ENCODE results near the gene MTG2.

MTG2 gene

DNA sequence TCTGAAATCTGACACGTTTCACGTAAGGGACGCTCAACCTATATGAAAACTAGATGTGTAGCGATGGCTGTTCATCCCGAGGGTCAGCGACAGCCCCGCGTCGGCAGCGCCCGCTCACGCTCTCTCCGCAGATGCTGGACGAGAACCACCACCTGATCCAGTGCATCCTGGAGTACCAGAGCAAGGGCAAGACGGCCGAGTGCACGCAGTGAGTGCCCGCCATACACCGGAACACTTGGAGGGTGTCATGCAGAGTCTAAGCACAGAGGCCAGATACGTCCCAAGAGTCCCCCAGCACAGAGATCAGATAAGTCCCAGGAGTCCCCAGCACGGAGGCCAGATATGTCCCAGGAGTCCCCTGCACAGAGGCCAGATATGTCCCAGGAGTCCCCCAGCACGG, 24.3 kb upstream of the MTG2 start:
- Histone ChIP-seq H3K36me3 (ENCODE audit: control insufficient read depth, low read depth, low read length) (peaks cover 17% of the 10 kb centered on the region), H3K27ac (ENCODE audit: low read length) (no peak overlapping the region), H3K27me3 (ENCODE audit: control insufficient read depth, insufficient read depth, low read length) (no peaks in the 10 kb centered on the region), H3K9ac (ENCODE audit: low read length) (no peak overlapping the region), H3K4me1 (ENCODE audit: control insufficient read depth, low read depth, low read length) (peaks cover 19% of the 10 kb centered on the region), H3K9me3 (ENCODE audit: control insufficient read depth, low read depth, low read length) (no peaks in the 10 kb centered on the region), H3K4me3 (ENCODE audit: low read length) (no peak overlapping the region)

DNA sequence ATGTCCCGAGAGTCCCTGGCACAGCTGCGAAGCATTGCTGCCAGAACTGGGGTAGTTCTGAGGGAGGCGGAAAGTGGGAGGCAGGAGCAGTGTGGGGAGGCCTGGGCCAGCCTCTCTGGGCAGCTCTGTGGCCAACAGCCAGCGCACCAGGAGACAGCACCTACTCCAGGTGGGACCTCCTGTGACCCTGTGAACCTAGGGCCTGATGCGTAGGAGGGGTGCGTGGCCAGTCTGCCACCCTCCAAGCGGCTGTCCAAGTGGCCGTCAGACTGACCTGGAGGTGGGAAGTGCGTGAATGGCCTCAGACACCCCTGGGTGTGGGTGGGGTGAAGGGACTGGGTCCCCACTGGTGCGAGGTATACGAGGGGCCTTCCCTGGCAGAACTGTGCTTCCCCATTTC, 23.8 kb upstream of the MTG2 start:
- no peak overlapping the region for H3K27ac ChIP-seq (ENCODE audit: low read length)
- H3K9ac ChIP-seq (ENCODE audit: low read length) = no peak overlapping the region
- no peaks in the 10 kb centered on the region for H3K9me3 ChIP-seq (ENCODE audit: control insufficient read depth, low read depth, low read length)
- H3K36me3 ChIP-seq (ENCODE audit: control insufficient read depth, low read depth, low read length) = peaks cover 19% of the 10 kb centered on the region
- H3K27me3 ChIP-seq (ENCODE audit: control insufficient read depth, insufficient read depth, low read length) = no peaks in the 10 kb centered on the region
- H3K4me3 ChIP-seq (ENCODE audit: low read length) = no peak overlapping the region
- peaks cover 19% of the 10 kb centered on the region for H3K4me1 ChIP-seq (ENCODE audit: control insufficient read depth, low read depth, low read length)

- Histone ChIP-seq H3K4me3 (ENCODE audit: low read length) (no peak overlapping the region), H3K4me1 (ENCODE audit: control insufficient read depth, low read depth, low read length) (peaks cover 16% of the 10 kb centered on the region), H3K9ac (ENCODE audit: low read length) (no peak overlapping the region), H3K36me3 (ENCODE audit: control insufficient read depth, low read depth, low read length) (peaks cover 26% of the 10 kb centered on the region), H3K27ac (ENCODE audit: low read length) (no peak overlapping the region), H3K9me3 (ENCODE audit: control insufficient read depth, low read depth, low read length) (no peaks in the 10 kb centered on the region), H3K27me3 (ENCODE audit: control insufficient read depth, insufficient read depth, low read length) (no peaks in the 10 kb centered on the region)
These were observed 23.0 kb upstream of the MTG2 start for GRCh38 chr20:62159839-62160238.

DNA sequence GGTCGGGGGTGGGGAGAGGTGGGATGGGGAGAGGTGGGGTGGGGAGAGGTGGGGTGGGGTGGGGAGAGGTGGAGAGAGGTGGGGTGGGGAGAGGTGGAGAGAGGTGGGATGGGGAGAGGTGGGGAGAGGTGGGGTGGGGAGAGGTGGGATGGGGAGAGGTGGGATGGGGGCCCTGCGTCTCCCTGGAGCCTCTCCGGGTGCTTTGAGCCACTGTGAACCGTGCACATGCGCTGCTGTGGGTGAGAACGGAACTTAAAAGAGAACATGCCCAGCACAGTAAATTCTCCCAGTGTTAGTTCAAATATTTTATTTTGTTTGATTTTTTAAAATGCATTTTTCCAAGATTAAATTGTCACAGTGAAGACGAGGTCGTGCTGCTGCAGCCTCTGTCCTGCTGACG, 22.6 kb upstream of the MTG2 start:
- peaks cover 31% of the 10 kb centered on the region for H3K36me3 ChIP-seq (ENCODE audit: control insufficient read depth, low read depth, low read length)
- no peaks in the 10 kb centered on the region for H3K9me3 ChIP-seq (ENCODE audit: control insufficient read depth, low read depth, low read length)
- no peak overlapping the region for H3K27ac ChIP-seq (ENCODE audit: low read length)
- no peak overlapping the region for H3K9ac ChIP-seq (ENCODE audit: low read length)
- no peak overlapping the region for H3K4me3 ChIP-seq (ENCODE audit: low read length)
- H3K27me3 ChIP-seq (ENCODE audit: control insufficient read depth, insufficient read depth, low read length) = no peaks in the 10 kb centered on the region
- H3K4me1 ChIP-seq (ENCODE audit: control insufficient read depth, low read depth, low read length) = peaks cover 13% of the 10 kb centered on the region

- Histone ChIP-seq H3K27me3 (ENCODE audit: control insufficient read depth, insufficient read depth, low read length) (no peaks in the 10 kb centered on the region), H3K9ac (ENCODE audit: low read length) (no peak overlapping the region), H3K9me3 (ENCODE audit: control insufficient read depth, low read depth, low read length) (no peaks in the 10 kb centered on the region), H3K4me3 (ENCODE audit: low read length) (no peak overlapping the region), H3K27ac (ENCODE audit: low read length) (no peak overlapping the region), H3K4me1 (ENCODE audit: control insufficient read depth, low read depth, low read length) (peaks cover 8% of the 10 kb centered on the region), H3K36me3 (ENCODE audit: control insufficient read depth, low read depth, low read length) (peaks cover 36% of the 10 kb centered on the region)
These were observed 22.0 kb upstream of the MTG2 start for GRCh38 chr20:62160876-62161275.

- peaks cover 41% of the 10 kb centered on the region for H3K36me3 ChIP-seq (ENCODE audit: control insufficient read depth, low read depth, low read length)
- no peak overlapping the region for H3K9ac ChIP-seq (ENCODE audit: low read length)
- H3K4me3 ChIP-seq (ENCODE audit: low read length) = no peak overlapping the region
- no peaks in the 10 kb centered on the region for H3K9me3 ChIP-seq (ENCODE audit: control insufficient read depth, low read depth, low read length)
- no peak overlapping the region for H3K27ac ChIP-seq (ENCODE audit: low read length)
- peaks cover 4% of the 10 kb centered on the region for H3K4me1 ChIP-seq (ENCODE audit: control insufficient read depth, low read depth, low read length)
- no peaks in the 10 kb centered on the region for H3K27me3 ChIP-seq (ENCODE audit: control insufficient read depth, insufficient read depth, low read length)
These were observed 21.5 kb upstream of the MTG2 start for GRCh38 chr20:62161347-62161746.

- Histone ChIP-seq H3K9ac (ENCODE audit: low read length) (no peak overlapping the region), H3K27ac (ENCODE audit: low read length) (no peak overlapping the region), H3K9me3 (ENCODE audit: control insufficient read depth, low read depth, low read length) (no peaks in the 10 kb centered on the region), H3K4me1 (ENCODE audit: control insufficient read depth, low read depth, low read length) (no peaks in the 10 kb centered on the region), H3K4me3 (ENCODE audit: low read length) (no peak overlapping the region), H3K27me3 (ENCODE audit: control insufficient read depth, insufficient read depth, low read length) (no peaks in the 10 kb centered on the region), H3K36me3 (ENCODE audit: control insufficient read depth, low read depth, low read length) (peaks cover 46% of the 10 kb centered on the region)
These were observed 19.9 kb upstream of the MTG2 start for GRCh38 chr20:62162765-62163484.

- H3K4me1 ChIP-seq (ENCODE audit: control insufficient read depth, low read depth, low read length) = no peaks in the 10 kb centered on the region
- no peak overlapping the region for H3K9ac ChIP-seq (ENCODE audit: low read length)
- H3K36me3 ChIP-seq (ENCODE audit: control insufficient read depth, low read depth, low read length) = peaks cover 46% of the 10 kb centered on the region
- H3K27ac ChIP-seq (ENCODE audit: low read length) = no peak overlapping the region
- no peak overlapping the region for H3K4me3 ChIP-seq (ENCODE audit: low read length)
- no peaks in the 10 kb centered on the region for H3K9me3 ChIP-seq (ENCODE audit: control insufficient read depth, low read depth, low read length)
- H3K27me3 ChIP-seq (ENCODE audit: control insufficient read depth, insufficient read depth, low read length) = no peaks in the 10 kb centered on the region
These were observed 19.4 kb upstream of the MTG2 start for GRCh38 chr20:62163485-62163865.

GRCh38 chr20:62163986-62164762, 18.7 kb upstream of the MTG2 start:
- peaks cover 48% of the 10 kb centered on the region for H3K36me3 ChIP-seq (ENCODE audit: control insufficient read depth, low read depth, low read length)

GRCh38 chr20:62164879-62165761, 17.7 kb upstream of the MTG2 start:
- Histone ChIP-seq H3K4me1 (ENCODE audit: control insufficient read depth, low read depth, low read length) (no peaks in the 10 kb centered on the region), H3K4me3 (ENCODE audit: low read length) (no peak overlapping the region), H3K9me3 (ENCODE audit: control insufficient read depth, low read depth, low read length) (no peaks in the 10 kb centered on the region), H3K27ac (ENCODE audit: low read length) (no peak overlapping the region), H3K36me3 (ENCODE audit: control insufficient read depth, low read depth, low read length) (peaks cover 50% of the 10 kb centered on the region), H3K9ac (ENCODE audit: low read length) (no peak overlapping the region), H3K27me3 (ENCODE audit: control insufficient read depth, insufficient read depth, low read length) (no peaks in the 10 kb centered on the region)

More at GRCh38 chr20:62163986-62164762, 18.7 kb upstream of the MTG2 start:
- no peak overlapping the region for H3K9ac ChIP-seq (ENCODE audit: low read length)
- no peak overlapping the region for H3K27ac ChIP-seq (ENCODE audit: low read length)
- H3K9me3 ChIP-seq (ENCODE audit: control insufficient read depth, low read depth, low read length) = no peaks in the 10 kb centered on the region
- H3K27me3 ChIP-seq (ENCODE audit: control insufficient read depth, insufficient read depth, low read length) = no peaks in the 10 kb centered on the region
- H3K4me3 ChIP-seq (ENCODE audit: low read length) = no peak overlapping the region
- no peaks in the 10 kb centered on the region for H3K4me1 ChIP-seq (ENCODE audit: control insufficient read depth, low read depth, low read length)

- Histone ChIP-seq H3K36me3 (ENCODE audit: control insufficient read depth, low read depth, low read length) (peaks cover 46% of the 10 kb centered on the region), H3K4me1 (ENCODE audit: control insufficient read depth, low read depth, low read length) (no peaks in the 10 kb centered on the region), H3K4me3 (ENCODE audit: low read length) (no peak overlapping the region), H3K27ac (ENCODE audit: low read length) (no peak overlapping the region), H3K27me3 (ENCODE audit: control insufficient read depth, insufficient read depth, low read length) (no peaks in the 10 kb centered on the region), H3K9ac (ENCODE audit: low read length) (no peak overlapping the region), H3K9me3 (ENCODE audit: control insufficient read depth, low read depth, low read length) (no peaks in the 10 kb centered on the region)
These were observed 16.9 kb upstream of the MTG2 start for GRCh38 chr20:62165762-62166399.
